Right cardiac atrium (tissue), 5 donors: ENCODE results near the gene CAMK2N2. TPM values are rescaled to one million over a fixed set of nuclear protein-coding genes. Genes with fewer than 3 reads are reported as not detected.

Source experiments
- microRNA-seq, 2 donors: library from miRNA; unstranded; fragments of <30 nt; microRNA quantifications; one replicate each; pipeline ENCODE4 v1.2.0, GENCODE V29; 2020 to 2021
- polyA plus RNA-seq: library from polyadenylated mRNA; stranded (reverse); fragments of 200-250 nt; gene quantifications from one replicate; pipeline ENCODE4 v1.2.3, GENCODE V29; 2013
- total RNA-seq, 4 donors: library from RNA; stranded (reverse); fragmentation: NEBNext Ultra II Directional; extraction: Animal tissue kit (Norgen Biotek cat#: 25700); gene quantifications; one replicate each; pipeline ENCODE4 v1.2.1, GENCODE V29; 2021
- donor health status: healthy with polysubstance abuse.
- donor health status: DM: no; HTN: yes; CAD: no.
- donor health status: DM: no; HTN: no; CAD: no.
- donor health status: DM: no; HTN: yes; CAD: no; lungs with severe emphysema.
- donor health status: DM: yes; HTN: yes; CAD: no.

The CAMK2N2 gene
- total and polyA plus RNA-seq, 5 donors = 0.07 to 0.50 TPM; not detected in 3

Small RNA genes within 50 kb of the gene (microRNA-seq; reads per million reads assigned to microRNA genes)
- gene MIR1224 = 0.54 to 1.3 reads per million in 2 donors

Other genes with a start within 250 kb of the CAMK2N2 start
- 10 to 100 TPM; 43.5 to 60.7 (median 52.7) TPM for gene ABCC5, start 243.7 kb downstream of the CAMK2N2 start, total RNA-seq
- gene ABCC5, start 243.7 kb downstream of the CAMK2N2 start, polyA plus RNA-seq = 28.9 TPM
- gene HTR3D, start 229.8 kb downstream of the CAMK2N2 start, total RNA-seq = not detected
- not detected for gene HTR3D, start 229.8 kb downstream of the CAMK2N2 start, polyA plus RNA-seq
- not detected for gene HTR3C, start 208.5 kb downstream of the CAMK2N2 start, total RNA-seq
- not detected for gene HTR3C, start 208.5 kb downstream of the CAMK2N2 start, polyA plus RNA-seq
- not detected for gene HTR3E, start 164.5 kb downstream of the CAMK2N2 start, total RNA-seq
- gene HTR3E, start 164.5 kb downstream of the CAMK2N2 start, polyA plus RNA-seq = not detected
- 10 to 100 TPM; 30.8 to 34.5 (median 33.0) TPM for gene EIF2B5, start 126.2 kb downstream of the CAMK2N2 start, total RNA-seq
- 28.3 TPM for gene EIF2B5, start 126.2 kb downstream of the CAMK2N2 start, polyA plus RNA-seq
- 10 to 100 TPM; 61.1 to 67.4 (median 65.3) TPM for gene DVL3, start 106.2 kb downstream of the CAMK2N2 start, total RNA-seq
- 39.8 TPM for gene DVL3, start 106.2 kb downstream of the CAMK2N2 start, polyA plus RNA-seq
- 100 to 1,000 TPM; 271 to 340 (median 329) TPM for gene AP2M1, start 86.7 kb downstream of the CAMK2N2 start, total RNA-seq
- 330 TPM for gene AP2M1, start 86.7 kb downstream of the CAMK2N2 start, polyA plus RNA-seq
- 10 to 100 TPM; 59.2 to 72.9 (median 63.5) TPM for gene ABCF3, start 75.4 kb downstream of the CAMK2N2 start, total RNA-seq
- 50.9 TPM for gene ABCF3, start 75.4 kb downstream of the CAMK2N2 start, polyA plus RNA-seq
- not detected for gene VWA5B2, start 32.0 kb downstream of the CAMK2N2 start, total RNA-seq
- gene VWA5B2, start 32.0 kb downstream of the CAMK2N2 start, polyA plus RNA-seq = 0.07 TPM
- 10 to 100 TPM; 17.3 to 23.3 (median 21.6) TPM for gene ALG3, start 12.6 kb downstream of the CAMK2N2 start, total RNA-seq
- 19.3 TPM for gene ALG3, start 12.6 kb downstream of the CAMK2N2 start, polyA plus RNA-seq
- gene EEF1AKMT4, start 11.9 kb downstream of the CAMK2N2 start, total RNA-seq = 1 to 10 TPM; 1.1 to 1.8 (median 1.3) TPM
- gene EEF1AKMT4, start 11.9 kb downstream of the CAMK2N2 start, polyA plus RNA-seq = 1.7 TPM
- gene ECE2, start 14.5 kb upstream of the CAMK2N2 start, total RNA-seq = 1 to 10 TPM; 1.2 to 6.6 (median 3.6) TPM
- gene ECE2, start 14.5 kb upstream of the CAMK2N2 start, polyA plus RNA-seq = 2.6 TPM
- 100 to 1,000 TPM; 198 to 230 (median 227) TPM for gene PSMD2, start 37.7 kb upstream of the CAMK2N2 start, total RNA-seq
- gene PSMD2, start 37.7 kb upstream of the CAMK2N2 start, polyA plus RNA-seq = 161 TPM
- gene EIF4G1, start 53.1 kb upstream of the CAMK2N2 start, total RNA-seq = 100 to 1,000 TPM; 215 to 301 (median 245) TPM
- gene EIF4G1, start 53.1 kb upstream of the CAMK2N2 start, polyA plus RNA-seq = 203 TPM
- gene FAM131A, start 76.0 kb upstream of the CAMK2N2 start, total RNA-seq = 10 to 100 TPM; 26.5 to 41.1 (median 33.6) TPM
- 34.3 TPM for gene FAM131A, start 76.0 kb upstream of the CAMK2N2 start, polyA plus RNA-seq
- 1 to 10 TPM; 2.0 to 4.9 (median 3.6) TPM for gene CLCN2, start 100.1 kb upstream of the CAMK2N2 start, total RNA-seq
- 2.7 TPM for gene CLCN2, start 100.1 kb upstream of the CAMK2N2 start, polyA plus RNA-seq
- gene POLR2H, start 100.2 kb upstream of the CAMK2N2 start, total RNA-seq = 10 to 100 TPM; 24.4 to 32.9 (median 30.1) TPM
- 37.6 TPM for gene POLR2H, start 100.2 kb upstream of the CAMK2N2 start, polyA plus RNA-seq
- under 1 TPM; 0.23 to 0.47 (median 0.29) TPM for gene THPO, start 116.7 kb upstream of the CAMK2N2 start, total RNA-seq
- 0.34 TPM for gene THPO, start 116.7 kb upstream of the CAMK2N2 start, polyA plus RNA-seq
- gene CHRD, start 118.5 kb upstream of the CAMK2N2 start, total RNA-seq = 10 to 100 TPM in 3 of 4 donors, 1 to 10 TPM in 1; 8.6 to 11.3 (median 10.4) TPM
- gene CHRD, start 118.5 kb upstream of the CAMK2N2 start, polyA plus RNA-seq = 12.1 TPM